Neutrophil (primary cell): Measurements from ENCODE around the gene CEP135.

Experiments
- H3K27ac ChIP-seq: fragments of 200-600 bp; sonication (generic); 2 replicates; pipeline ENCODE4 v1.5.1; 2016; ENCODE audit warnings: mild to moderate bottlenecking, moderate library complexity
- H3K27me3 ChIP-seq: fragments of 200-600 bp; sonication (generic); 2 replicates; pipeline ENCODE4 v1.6.0; 2016; ENCODE audit warnings: mild to moderate bottlenecking
- H3K36me3 ChIP-seq: fragments of 200-600 bp; sonication (generic); 2 replicates; pipeline ENCODE4 v1.5.1; 2017
- H3K4me1 ChIP-seq, 2 experiments: fragments of 200-600 bp in 1 of 2; sonication (generic) in 1 of 2; 1 replicate in 1 of 2; 2 replicates in 1 of 2; pipeline versions ENCODE4 v1.5.1 to v1.6.1; 2013 to 2016; ENCODE audit warnings: low read depth in 1 of 2, low read length in 1 of 2, mild to moderate bottlenecking in 1 of 2, moderate library complexity in 1 of 2; ENCODE audit not compliant: control insufficient read depth in 1 of 2, insufficient read depth in 1 of 2
- H3K4me3 ChIP-seq, 2 experiments: fragments of 200-600 bp in 1 of 2; sonication (generic) in 1 of 2; 1 replicate in 1 of 2; 2 replicates in 1 of 2; pipeline ENCODE4 v1.5.1; 2013 to 2016; ENCODE audit warnings: low read depth in 1 of 2, low read length in 1 of 2, mild to moderate bottlenecking in 1 of 2, moderate library complexity in 1 of 2
- H3K9me3 ChIP-seq: fragments of 200-600 bp; sonication (generic); 2 replicates; pipeline ENCODE4 v1.5.1; 2016
- TF ChIP-seq, protein P1 (sequence below): fragments of 200-600 bp; sonication (generic); IDR thresholded peaks from 2 replicates; pipeline ENCODE4 v1.5.1; 2016; ENCODE audit warnings: antibody characterized with exemption

CEP135 gene

GRCh38 chr4:55941881-55942396 lies 6.8 kb upstream of the CEP135 start:
- Histone ChIP-seq H3K4me1 (peaks cover 2 to 7% of the 10 kb centered on the region in 2 experiments), H3K36me3 (no peaks in the 10 kb centered on the region), H3K27me3 (no peaks in the 10 kb centered on the region), H3K27ac (no peak overlapping the region), H3K9me3 (no peaks in the 10 kb centered on the region), H3K4me3 (no peak overlapping the region)
- TF ChIP-seq, protein P1, sequence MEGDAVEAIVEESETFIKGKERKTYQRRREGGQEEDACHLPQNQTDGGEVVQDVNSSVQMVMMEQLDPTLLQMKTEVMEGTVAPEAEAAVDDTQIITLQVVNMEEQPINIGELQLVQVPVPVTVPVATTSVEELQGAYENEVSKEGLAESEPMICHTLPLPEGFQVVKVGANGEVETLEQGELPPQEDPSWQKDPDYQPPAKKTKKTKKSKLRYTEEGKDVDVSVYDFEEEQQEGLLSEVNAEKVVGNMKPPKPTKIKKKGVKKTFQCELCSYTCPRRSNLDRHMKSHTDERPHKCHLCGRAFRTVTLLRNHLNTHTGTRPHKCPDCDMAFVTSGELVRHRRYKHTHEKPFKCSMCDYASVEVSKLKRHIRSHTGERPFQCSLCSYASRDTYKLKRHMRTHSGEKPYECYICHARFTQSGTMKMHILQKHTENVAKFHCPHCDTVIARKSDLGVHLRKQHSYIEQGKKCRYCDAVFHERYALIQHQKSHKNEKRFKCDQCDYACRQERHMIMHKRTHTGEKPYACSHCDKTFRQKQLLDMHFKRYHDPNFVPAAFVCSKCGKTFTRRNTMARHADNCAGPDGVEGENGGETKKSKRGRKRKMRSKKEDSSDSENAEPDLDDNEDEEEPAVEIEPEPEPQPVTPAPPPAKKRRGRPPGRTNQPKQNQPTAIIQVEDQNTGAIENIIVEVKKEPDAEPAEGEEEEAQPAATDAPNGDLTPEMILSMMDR, result no peak

GRCh38 chr4:55947254-55947882 lies 1.4 kb upstream of the CEP135 start:
- Histone ChIP-seq H3K27ac (peak overlapping the region; percentile 96), H3K36me3 (no peaks in the 10 kb centered on the region), H3K4me1 (peaks cover 32 to 34% of the 10 kb centered on the region in 2 experiments), H3K4me3 (peak overlapping the region; percentile 69 to 99), H3K27me3 (no peaks in the 10 kb centered on the region), H3K9me3 (no peaks in the 10 kb centered on the region)
- TF ChIP-seq, protein P1, result no peak

GRCh38 chr4:55947912-55948725 lies 626 bp upstream of the CEP135 start:
- Histone ChIP-seq H3K27ac (peak overlapping the region; percentile 96), H3K27me3 (no peaks in the 10 kb centered on the region), H3K9me3 (no peaks in the 10 kb centered on the region), H3K4me3 (peak overlapping the region; percentile 69 to 99), H3K4me1 (peaks cover 32 to 34% of the 10 kb centered on the region in 2 experiments), H3K36me3 (peaks cover 4% of the 10 kb centered on the region)
- TF ChIP-seq, protein P1, result no peak

GRCh38 chr4:55949482-55949802 lies 697 bp downstream of the CEP135 start:
- Histone ChIP-seq H3K4me3 (peak overlapping the region; percentile 69 to 99), H3K36me3 (peaks cover 8% of the 10 kb centered on the region), H3K4me1 (peaks cover 32 to 34% of the 10 kb centered on the region in 2 experiments), H3K27me3 (no peaks in the 10 kb centered on the region), H3K9me3 (no peaks in the 10 kb centered on the region), H3K27ac (peak overlapping the region; percentile 96)
- TF ChIP-seq, protein P1, result no peak

DNA sequence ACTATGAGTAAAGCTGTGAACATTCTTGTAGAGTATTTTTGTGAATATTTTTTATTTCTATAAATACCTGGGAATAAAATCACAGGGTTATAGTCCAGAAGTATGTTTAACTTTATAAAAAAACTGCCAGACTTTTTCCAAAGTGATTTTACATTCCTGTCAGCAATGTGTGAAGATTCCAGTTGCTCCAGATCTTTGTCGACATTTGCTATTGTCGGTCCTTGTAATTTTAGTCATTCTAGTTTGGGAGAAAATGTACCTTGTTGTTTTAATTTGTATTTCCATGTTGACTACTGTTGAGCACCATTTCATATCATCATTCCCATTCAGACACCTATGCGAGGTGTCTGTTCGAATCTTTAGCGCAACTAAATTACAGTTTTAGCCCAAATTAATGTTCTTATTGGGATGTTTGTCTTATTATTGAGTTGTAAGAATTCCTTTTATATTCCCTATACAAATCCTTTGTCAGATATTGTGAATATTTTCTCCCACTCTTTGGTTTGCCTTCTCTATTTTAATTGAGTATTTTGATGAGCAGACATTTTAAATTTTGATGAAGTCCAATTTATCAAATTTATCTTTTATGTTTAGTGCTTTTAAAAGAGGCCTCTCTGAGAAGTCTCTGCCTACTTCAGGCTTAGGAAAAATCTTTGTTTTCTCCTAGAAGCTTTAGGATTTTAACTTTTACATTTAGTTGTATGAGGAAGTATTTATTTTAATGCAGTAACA lies 2.6 kb downstream of the CEP135 start:
- peaks cover 18% of the 10 kb centered on the region for H3K36me3 ChIP-seq
- TF ChIP-seq, protein P1, result no peak
- peaks cover 32 to 33% of the 10 kb centered on the region in 2 experiments for H3K4me1 ChIP-seq
- no peaks in the 10 kb centered on the region for H3K27me3 ChIP-seq
- no peak overlapping the region for H3K4me3 ChIP-seq
- no peaks in the 10 kb centered on the region for H3K9me3 ChIP-seq
- no peak overlapping the region for H3K27ac ChIP-seq
